GM12873 (cell line): ENCODE results near the gene GNB1L.

Experiments
- CTCF ChIP-seq: IDR thresholded peaks from 2 replicates; pipeline ENCODE4 v1.5.1; 2012; ENCODE audit warnings: low read depth, mild to moderate bottlenecking, moderate library complexity, low read length, control low read depth; ENCODE audit not compliant: insufficient read depth; ENCODE audit errors: missing control alignments

The GNB1L gene

GRCh38 chr22:19776433-19777031, 78.1 kb downstream of the GNB1L start:
- no peak for TF ChIP-seq CTCF

GRCh38 chr22:19775496-19776325, 79.0 kb downstream of the GNB1L start:
- TF ChIP-seq CTCF, result no peak

GRCh38 chr22:19774628-19775027, 80.0 kb downstream of the GNB1L start:
- no peak for TF ChIP-seq CTCF

GRCh38 chr22:19773470-19774040, 81.1 kb downstream of the GNB1L start:
- TF ChIP-seq CTCF, result no peak

GRCh38 chr22:19772673-19773469, 81.8 kb downstream of the GNB1L start:
- peak; percentile 26 for TF ChIP-seq CTCF

- no peak for TF ChIP-seq CTCF
Observed at GRCh38 chr22:19772422-19772672, 82.3 kb downstream of the GNB1L start.
